ENCODE data around the gene SLMAP. TPM values are rescaled to one million over a fixed set of nuclear protein-coding genes. Genes with fewer than 3 reads are reported as not detected.
"Not testable (repeated sequence)": the region's sequence is repeated elsewhere in the genome, so short reads cannot be mapped to it uniquely, and the experiment has no call there.

Gene SLMAP
- total RNA-seq, 1 donor from 2014 or later = 116 TPM

DNA sequence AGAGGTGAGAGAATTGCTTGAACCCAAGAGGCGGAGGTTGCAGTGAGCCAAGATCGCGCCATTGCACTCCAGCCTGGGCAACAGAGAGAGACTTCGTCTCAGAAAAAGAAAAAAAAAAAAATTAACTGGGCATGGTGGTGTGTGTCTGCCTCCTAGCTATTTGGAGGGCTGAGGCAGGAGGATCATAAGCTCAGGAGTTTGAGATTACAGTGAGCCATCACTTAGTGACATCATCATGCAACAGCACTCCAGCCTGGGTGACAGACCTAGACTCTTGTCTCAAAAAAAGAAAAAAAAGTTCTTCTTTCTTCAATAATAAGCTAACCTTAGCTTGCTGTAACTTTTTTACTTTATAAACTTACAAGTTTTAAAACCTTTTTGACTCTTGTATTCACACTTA, 99.8 kb downstream of the SLMAP start:
- Mint-ChIP-seq H3K9me3 (ENCODE audit: low read depth) (no peaks in the 10 kb centered on the region), H3K4me3 (ENCODE audit: unreplicated experiment) (no peak overlapping the region), H3K27ac (ENCODE audit: unreplicated experiment) (peak overlapping the region; percentile 63), H3K27me3 (ENCODE audit: low read depth) (no peaks in the 10 kb centered on the region), H3K36me3 (ENCODE audit: low read depth) (peaks cover 7% of the 10 kb centered on the region), H3K4me1 (ENCODE audit: low read depth) (peaks cover 8% of the 10 kb centered on the region)
- TF ChIP-seq, protein P1, sequence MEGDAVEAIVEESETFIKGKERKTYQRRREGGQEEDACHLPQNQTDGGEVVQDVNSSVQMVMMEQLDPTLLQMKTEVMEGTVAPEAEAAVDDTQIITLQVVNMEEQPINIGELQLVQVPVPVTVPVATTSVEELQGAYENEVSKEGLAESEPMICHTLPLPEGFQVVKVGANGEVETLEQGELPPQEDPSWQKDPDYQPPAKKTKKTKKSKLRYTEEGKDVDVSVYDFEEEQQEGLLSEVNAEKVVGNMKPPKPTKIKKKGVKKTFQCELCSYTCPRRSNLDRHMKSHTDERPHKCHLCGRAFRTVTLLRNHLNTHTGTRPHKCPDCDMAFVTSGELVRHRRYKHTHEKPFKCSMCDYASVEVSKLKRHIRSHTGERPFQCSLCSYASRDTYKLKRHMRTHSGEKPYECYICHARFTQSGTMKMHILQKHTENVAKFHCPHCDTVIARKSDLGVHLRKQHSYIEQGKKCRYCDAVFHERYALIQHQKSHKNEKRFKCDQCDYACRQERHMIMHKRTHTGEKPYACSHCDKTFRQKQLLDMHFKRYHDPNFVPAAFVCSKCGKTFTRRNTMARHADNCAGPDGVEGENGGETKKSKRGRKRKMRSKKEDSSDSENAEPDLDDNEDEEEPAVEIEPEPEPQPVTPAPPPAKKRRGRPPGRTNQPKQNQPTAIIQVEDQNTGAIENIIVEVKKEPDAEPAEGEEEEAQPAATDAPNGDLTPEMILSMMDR (IDR thresholded peaks at IDR 0.05) = no peak
- no peak for DNase-seq (ENCODE audit: low spot score)

DNA sequence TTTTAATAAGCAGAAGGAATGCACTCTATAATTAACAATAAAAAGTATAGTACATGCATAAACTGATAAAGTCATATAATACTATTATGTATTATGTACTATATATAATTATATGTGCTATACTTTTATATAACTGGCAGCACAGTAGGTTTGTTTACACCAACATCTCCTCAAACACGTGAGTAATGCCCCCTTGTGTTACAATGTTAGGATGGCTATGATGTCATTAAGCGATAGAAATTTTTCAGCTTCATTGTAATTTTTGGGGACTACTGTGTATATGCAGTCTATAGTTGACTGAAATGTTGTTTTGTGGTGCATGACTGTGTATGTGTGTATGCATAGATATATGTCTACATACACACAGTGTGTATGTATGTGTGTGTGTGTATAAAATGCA, 100.6 kb downstream of the SLMAP start:
- Mint-ChIP-seq H3K4me1 (ENCODE audit: low read depth) (peaks cover 8% of the 10 kb centered on the region), H3K36me3 (ENCODE audit: low read depth) (peaks cover 8% of the 10 kb centered on the region), H3K27ac (ENCODE audit: unreplicated experiment) (no peak overlapping the region), H3K27me3 (ENCODE audit: low read depth) (no peaks in the 10 kb centered on the region), H3K9me3 (ENCODE audit: low read depth) (no peaks in the 10 kb centered on the region), H3K4me3 (ENCODE audit: unreplicated experiment) (no peak overlapping the region)
- no peak for DNase-seq (ENCODE audit: low spot score)
- TF ChIP-seq, protein P1 (IDR thresholded peaks at IDR 0.05) = peak; percentile 64

DNA sequence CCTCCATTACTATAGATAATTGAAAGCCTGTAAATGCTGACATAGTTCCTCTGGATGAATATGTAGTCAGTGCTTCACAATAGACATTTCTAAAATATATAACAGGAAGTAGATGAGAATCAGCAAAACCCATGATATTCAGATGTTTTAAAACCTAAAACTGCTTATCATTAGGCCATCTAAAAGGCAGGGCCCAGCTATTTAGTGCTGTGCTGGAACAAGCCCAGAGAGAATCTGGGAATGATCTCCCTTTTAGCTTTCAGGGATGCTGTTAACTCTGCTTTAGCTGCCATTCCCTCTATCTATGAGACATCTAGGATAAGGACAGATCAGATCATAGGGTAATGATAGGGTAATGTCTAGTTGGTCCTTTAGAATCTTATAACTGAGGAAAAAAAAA, 106.8 kb downstream of the SLMAP start:
- no peaks in the 10 kb centered on the region for H3K27me3 Mint-ChIP-seq (ENCODE audit: low read depth)
- H3K4me3 Mint-ChIP-seq (ENCODE audit: unreplicated experiment) = no peak overlapping the region
- H3K27ac Mint-ChIP-seq (ENCODE audit: unreplicated experiment) = no peak overlapping the region
- DNase-seq (ENCODE audit: low spot score) = no peak
- H3K4me1 Mint-ChIP-seq (ENCODE audit: low read depth) = peaks cover 6% of the 10 kb centered on the region
- peaks cover 8% of the 10 kb centered on the region for H3K36me3 Mint-ChIP-seq (ENCODE audit: low read depth)
- TF ChIP-seq, protein P1 (IDR thresholded peaks at IDR 0.05) = no peak
- H3K9me3 Mint-ChIP-seq (ENCODE audit: low read depth) = no peaks in the 10 kb centered on the region

DNA sequence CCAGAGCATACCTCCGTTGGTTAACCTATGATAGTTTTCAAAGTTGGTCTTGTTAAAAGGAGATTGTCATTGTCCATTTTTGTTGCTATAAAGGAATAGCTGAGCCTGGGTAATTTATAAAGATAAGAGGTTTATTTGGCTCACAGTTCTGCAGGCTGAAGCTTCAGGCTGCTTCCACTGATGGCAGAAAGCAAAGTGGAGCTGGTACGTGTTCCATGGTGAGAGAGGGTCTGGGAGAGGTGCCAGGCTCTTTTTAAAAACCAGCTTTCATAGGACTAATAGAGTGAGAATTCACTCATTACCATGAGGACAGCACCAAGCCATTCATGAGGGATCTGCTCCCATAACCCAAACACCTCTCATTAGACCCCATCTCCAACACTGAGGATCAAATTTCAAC, 107.3 kb downstream of the SLMAP start:
- Mint-ChIP-seq H3K4me3 (ENCODE audit: unreplicated experiment) (no peak overlapping the region), H3K27me3 (ENCODE audit: low read depth) (no peaks in the 10 kb centered on the region), H3K9me3 (ENCODE audit: low read depth) (no peaks in the 10 kb centered on the region), H3K27ac (ENCODE audit: unreplicated experiment) (no peak overlapping the region), H3K4me1 (ENCODE audit: low read depth) (peaks cover 6% of the 10 kb centered on the region), H3K36me3 (ENCODE audit: low read depth) (peaks cover 6% of the 10 kb centered on the region)
- TF ChIP-seq, protein P1 (IDR thresholded peaks at IDR 0.05) = no peak
- DNase-seq (ENCODE audit: low spot score) = no peak

DNA sequence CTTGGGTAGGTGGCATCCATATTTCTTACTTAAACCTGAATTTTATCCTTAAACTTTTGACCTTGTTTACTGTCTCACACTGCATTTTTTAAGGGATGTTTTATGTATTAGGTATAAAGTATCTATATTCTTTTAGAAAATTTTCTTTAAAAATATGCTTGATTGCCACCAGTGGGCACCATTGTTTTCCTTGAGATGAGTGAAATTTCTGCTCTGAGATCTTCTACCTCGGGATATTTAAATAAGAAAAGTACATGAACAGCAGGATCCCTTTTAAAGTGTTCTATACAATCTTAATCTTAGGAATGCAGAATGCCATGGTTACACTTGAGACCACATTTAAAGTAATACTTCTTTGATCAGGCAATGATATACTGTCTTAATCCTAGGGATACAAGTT, 108.7 kb downstream of the SLMAP start:
- Mint-ChIP-seq H3K4me3 (ENCODE audit: unreplicated experiment) (no peak overlapping the region), H3K4me1 (ENCODE audit: low read depth) (peaks cover 6% of the 10 kb centered on the region), H3K36me3 (ENCODE audit: low read depth) (peaks cover 4% of the 10 kb centered on the region), H3K27ac (ENCODE audit: unreplicated experiment) (peak overlapping the region; percentile 10), H3K27me3 (ENCODE audit: low read depth) (no peaks in the 10 kb centered on the region), H3K9me3 (ENCODE audit: low read depth) (no peaks in the 10 kb centered on the region)
- DNase-seq (ENCODE audit: low spot score) = no peak
- TF ChIP-seq, protein P1 (IDR thresholded peaks at IDR 0.05) = peak; percentile 88

DNA sequence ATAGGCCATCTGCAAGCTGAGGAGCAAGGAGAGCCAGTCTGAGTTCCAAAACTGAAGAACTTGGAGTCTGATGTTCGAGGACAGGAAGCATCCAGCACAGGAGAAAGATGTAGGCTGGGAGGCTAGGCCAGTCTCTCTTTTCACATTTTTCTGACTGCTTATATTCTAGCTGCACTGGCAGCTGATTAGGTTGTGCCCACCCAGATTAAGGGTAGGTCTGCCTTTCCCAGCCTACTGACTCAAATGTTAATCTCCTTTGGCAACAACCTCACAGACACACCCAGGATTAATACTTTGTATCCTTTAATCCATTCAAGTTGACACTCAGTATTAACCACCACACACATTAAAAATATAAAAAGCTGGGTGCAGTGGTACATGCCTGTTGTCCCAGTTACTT, 113.0 kb downstream of the SLMAP start:
- not testable (repeated sequence) for H3K36me3 Mint-ChIP-seq (ENCODE audit: low read depth); H3K27me3 Mint-ChIP-seq (ENCODE audit: low read depth); DNase-seq (ENCODE audit: low spot score); H3K9me3 Mint-ChIP-seq (ENCODE audit: low read depth); H3K4me3 Mint-ChIP-seq (ENCODE audit: unreplicated experiment); H3K27ac Mint-ChIP-seq (ENCODE audit: unreplicated experiment)
- peaks cover 18% of the 10 kb centered on the region for H3K4me1 Mint-ChIP-seq (ENCODE audit: low read depth)

Data from chondrocyte (in vitro differentiated cells).